Left lung (tissue), 10 donors: ENCODE measurements around the gene DYNLT1. TPM values are rescaled to one million over a fixed set of nuclear protein-coding genes. Genes with fewer than 3 reads are reported as not detected.
A peak's percentile ranks its signal among the peaks of the same experiment; 100 is the strongest.
"Not testable (repeated sequence)": the region's sequence is repeated elsewhere in the genome, so short reads cannot be mapped to it uniquely, and the experiment has no call there.

ENCODE experiments used
- ATAC-seq: fragments of 200-7000 bp; cut with Tn5 transposase; one replicate; pipeline ENCODE4 v1.9.1; 2020; ENCODE audit warnings: moderate library complexity
- DNase-seq, 4 donors: peaks; one replicate each; pipeline ENCODE4 v3.0.0-alpha.2; 2013 to 2020
- H3K27ac ChIP-seq, 2 donors: fragments of 200-600 bp; sonication (generic) in 1 of 2; one replicate each; pipeline versions ENCODE4 v1.5.0 to v1.8.0; 2020 to 2021
- H3K27me3 ChIP-seq, 2 donors: fragments of 200-600 bp; sonication (generic) in 1 of 2; one replicate each; pipeline versions ENCODE4 v1.5.0 to v1.8.0; 2020 to 2021
- H3K36me3 ChIP-seq, 2 donors: fragments of 200-600 bp; sonication (generic) in 1 of 2; one replicate each; pipeline versions ENCODE4 v1.5.0 to v1.8.0; 2020 to 2021
- H3K4me1 ChIP-seq, 2 donors: fragments of 200-600 bp; one replicate each; pipeline ENCODE4 v1.8.0; 2021
- H3K4me3 ChIP-seq, 2 donors: fragments of 200-600 bp; sonication (generic) in 1 of 2; one replicate each; pipeline versions ENCODE4 v1.5.0 to v1.8.0; 2020 to 2021; ENCODE audit warnings: mild to moderate bottlenecking in 1 of 2
- H3K9me3 ChIP-seq, 2 donors: fragments of 200-600 bp; sonication (generic) in 1 of 2; one replicate each; pipeline versions ENCODE4 v1.5.0 to v1.8.0; 2020 to 2021
- intact Hi-C, 2 donors: fragments of 100-400 bp; cut with DNase I; formaldehyde crosslinking; loops; one replicate each; pipeline versions ENCODE4 v1.11.2 to v1.14.2; 2022
- polyA plus RNA-seq, 6 donors: library from polyadenylated mRNA; unstranded; fragments of 120-200 nt; gene quantifications; one replicate each; pipeline ENCODE4 v1.2.1, GENCODE V29; 2013; ENCODE audit not compliant: insufficient read length in 6 of 6
- total RNA-seq, 2 donors: library from RNA; stranded (reverse); fragmentation: NEBNext Ultra II Directional; extraction: Animal tissue kit (Norgen Biotek cat#: 25700); gene quantifications; one replicate each; pipeline ENCODE4 v1.2.1, GENCODE V29; 2021
- TF ChIP-seq, protein P1 (sequence below), 2 donors: fragments of 200-600 bp; sonication (generic) in 1 of 2; IDR thresholded peaks; one replicate each; pipeline versions ENCODE4 v1.5.0 to v1.8.0; 2021; ENCODE audit warnings: antibody characterized with exemption in 2 of 2
- donor health status: DM: no; HTN: yes; CAD: no.
- donor health status: DM: no; HTN: no; CAD: no.

The DYNLT1 gene
- total and polyA plus RNA-seq, 8 donors: 116 to 163 (median 139) TPM

DNA sequence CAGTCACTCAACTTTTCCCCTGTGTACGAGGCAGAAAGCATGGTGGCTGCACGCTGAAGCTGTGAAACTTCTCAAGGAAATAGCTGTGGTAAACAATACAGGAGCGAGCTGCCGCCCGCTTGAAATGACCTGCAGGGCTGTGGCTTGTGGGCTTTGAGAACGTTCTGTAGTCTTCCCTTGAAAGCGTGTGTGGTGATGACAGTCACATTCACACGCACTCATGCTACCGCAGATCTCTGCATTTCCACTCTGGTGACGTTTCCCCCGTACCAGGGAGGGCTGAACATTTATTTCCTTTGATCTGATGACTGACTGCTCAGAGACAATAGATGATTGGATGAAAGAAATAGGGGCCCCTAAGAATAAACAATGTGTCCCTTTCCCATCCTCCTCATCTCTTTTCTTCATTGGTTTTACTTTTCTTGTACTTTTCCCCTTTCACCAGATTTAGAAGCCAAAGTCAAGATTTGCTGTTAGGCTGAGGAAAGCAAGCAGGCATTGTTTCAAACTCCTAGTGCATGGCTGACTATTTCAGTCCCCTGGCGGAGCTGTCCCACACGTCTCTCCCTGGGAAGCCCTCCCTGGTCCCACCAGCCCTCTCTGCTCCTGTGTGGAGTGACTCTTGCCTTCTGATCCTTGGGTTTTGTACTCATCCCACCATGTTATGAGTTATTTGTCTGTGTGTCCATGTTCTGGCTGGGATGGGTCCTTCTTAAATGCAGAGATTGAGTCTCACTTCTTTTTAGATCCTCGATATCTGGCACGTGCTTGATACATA, 9.2 kb upstream of the DYNLT1 start:
- H3K9me3 ChIP-seq: no peaks in the 10 kb centered on the region

DNA sequence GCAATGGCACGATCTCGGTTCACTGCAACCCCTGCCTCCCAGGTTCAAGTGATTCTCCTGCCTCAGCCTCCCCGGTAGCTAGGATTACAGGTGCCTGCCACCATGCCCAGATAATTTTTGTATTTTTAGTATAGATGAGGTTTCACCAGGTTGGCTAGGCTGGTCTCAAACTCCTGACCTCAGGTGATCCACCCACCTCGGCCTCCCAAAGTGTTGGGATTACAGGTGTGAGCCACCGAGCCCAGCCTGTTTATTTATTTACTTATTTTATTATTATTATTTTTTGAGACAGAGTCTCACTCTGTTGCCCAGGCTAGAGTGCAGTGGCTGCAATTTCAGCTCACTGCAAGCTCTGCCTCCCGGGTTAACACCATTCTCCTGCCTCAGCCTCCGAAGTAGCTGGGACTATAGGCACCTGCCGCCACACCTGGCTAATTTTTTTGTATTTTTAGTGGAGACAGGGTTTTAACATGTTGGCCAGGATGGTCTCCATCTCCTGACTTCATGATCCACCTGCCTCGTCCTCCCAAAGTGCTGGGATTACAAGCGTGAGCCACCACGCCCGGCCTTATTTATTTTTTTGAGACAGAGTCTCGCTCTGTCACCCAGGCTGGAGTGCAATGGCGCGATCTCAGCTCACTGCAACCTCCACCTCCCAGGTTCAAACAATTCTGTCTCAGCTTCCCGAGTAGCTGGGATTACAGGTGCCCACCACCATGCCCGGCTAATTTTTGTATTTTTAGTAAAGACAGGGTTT, 7.6 kb upstream of the DYNLT1 start:
- ATAC-seq, H3K4me3 ChIP-seq, H3K9me3 ChIP-seq, H3K36me3 ChIP-seq, H3K27me3 ChIP-seq, DNase-seq, intact Hi-C loops: not testable (repeated sequence)
- peak overlapping the region in 1 of 2 donors; percentile 85 for H3K27ac ChIP-seq
- H3K4me1 ChIP-seq: peaks cover 6 to 82% of the 10 kb centered on the region in 2 donors

More for the DNA sequence above, 9.2 kb upstream of the DYNLT1 start:
- intact Hi-C loops: no loop called here
- peak overlapping the region; percentile 80 to 85 for H3K27ac ChIP-seq
- no peaks in the 10 kb centered on the region for H3K36me3 ChIP-seq
- no peak for DNase-seq
- ATAC-seq: no peak
- no peak overlapping the region for H3K4me3 ChIP-seq
- no peaks in the 10 kb centered on the region for H3K27me3 ChIP-seq
- H3K4me1 ChIP-seq: peaks cover 6 to 74% of the 10 kb centered on the region in 2 donors
- TF ChIP-seq, protein P1, sequence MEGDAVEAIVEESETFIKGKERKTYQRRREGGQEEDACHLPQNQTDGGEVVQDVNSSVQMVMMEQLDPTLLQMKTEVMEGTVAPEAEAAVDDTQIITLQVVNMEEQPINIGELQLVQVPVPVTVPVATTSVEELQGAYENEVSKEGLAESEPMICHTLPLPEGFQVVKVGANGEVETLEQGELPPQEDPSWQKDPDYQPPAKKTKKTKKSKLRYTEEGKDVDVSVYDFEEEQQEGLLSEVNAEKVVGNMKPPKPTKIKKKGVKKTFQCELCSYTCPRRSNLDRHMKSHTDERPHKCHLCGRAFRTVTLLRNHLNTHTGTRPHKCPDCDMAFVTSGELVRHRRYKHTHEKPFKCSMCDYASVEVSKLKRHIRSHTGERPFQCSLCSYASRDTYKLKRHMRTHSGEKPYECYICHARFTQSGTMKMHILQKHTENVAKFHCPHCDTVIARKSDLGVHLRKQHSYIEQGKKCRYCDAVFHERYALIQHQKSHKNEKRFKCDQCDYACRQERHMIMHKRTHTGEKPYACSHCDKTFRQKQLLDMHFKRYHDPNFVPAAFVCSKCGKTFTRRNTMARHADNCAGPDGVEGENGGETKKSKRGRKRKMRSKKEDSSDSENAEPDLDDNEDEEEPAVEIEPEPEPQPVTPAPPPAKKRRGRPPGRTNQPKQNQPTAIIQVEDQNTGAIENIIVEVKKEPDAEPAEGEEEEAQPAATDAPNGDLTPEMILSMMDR (IDR thresholded peaks at IDR 0.05): no peak

DNA sequence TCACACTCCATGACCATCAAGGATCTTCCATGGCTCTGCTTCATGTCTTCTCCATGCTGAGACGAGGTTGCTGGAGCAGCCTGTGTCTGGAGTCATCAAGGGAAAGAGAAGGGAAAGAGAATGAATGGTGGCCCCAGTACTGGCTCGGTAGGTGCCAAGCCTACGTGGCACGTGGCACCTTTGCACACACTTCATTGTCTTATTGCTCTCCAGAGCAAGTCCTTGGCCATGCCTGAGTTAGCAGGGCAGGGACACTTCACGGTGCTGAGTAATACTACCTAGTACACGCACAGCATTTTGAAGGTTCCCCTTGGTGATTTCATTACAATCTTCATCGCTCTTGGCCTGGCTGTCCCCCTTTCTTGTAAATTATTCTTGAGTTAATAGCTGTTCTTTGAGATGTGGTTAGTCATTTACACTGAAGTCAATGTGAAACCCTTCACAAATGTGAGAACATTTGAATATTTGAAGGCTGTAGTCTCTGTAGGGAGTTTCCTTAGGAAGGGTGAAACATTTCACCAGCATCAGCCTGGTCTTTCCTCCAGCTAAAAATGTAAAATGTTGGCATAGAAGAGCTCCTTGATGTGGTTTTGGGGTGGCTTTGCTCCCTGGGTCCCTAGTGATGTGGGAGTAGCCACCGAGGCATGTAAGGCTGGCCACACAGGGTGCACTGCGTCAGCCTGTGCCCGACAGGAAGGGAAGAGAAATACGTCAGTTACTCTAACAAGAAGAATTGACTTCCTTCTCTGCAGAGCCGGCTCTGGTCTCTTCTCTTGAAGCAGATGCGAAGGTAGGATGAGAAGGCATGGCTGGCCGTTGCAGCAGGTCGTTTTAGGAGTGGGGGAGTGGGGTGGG, 5.0 kb upstream of the DYNLT1 start, which contains the start of gene SYTL3:
Gene SYTL3 (plus strand): TSS at position 766 of the 855 bp plus-strand sequence. CDS start 13,215 bp downstream, outside the sequence.
- TF ChIP-seq, protein P1 (IDR thresholded peaks at IDR 0.05): no peak
- H3K27me3 ChIP-seq: no peaks in the 10 kb centered on the region
- DNase-seq (peak in 2 of 4 donors; percentile 84 to 86), ATAC-seq (peak; percentile 52)
- no peaks in the 10 kb centered on the region for H3K36me3 ChIP-seq
- peak within 1 kb of the TSS; percentile 82 to 88 for H3K27ac ChIP-seq
- H3K4me1 ChIP-seq: peaks cover under 1 to 74% of the 10 kb centered on the region in 2 donors
- peak within 1 kb of the TSS in 1 of 2 donors; percentile 5 for H3K4me3 ChIP-seq
- intact Hi-C loops: no loop called here
- no peaks in the 10 kb centered on the region for H3K9me3 ChIP-seq

DNA sequence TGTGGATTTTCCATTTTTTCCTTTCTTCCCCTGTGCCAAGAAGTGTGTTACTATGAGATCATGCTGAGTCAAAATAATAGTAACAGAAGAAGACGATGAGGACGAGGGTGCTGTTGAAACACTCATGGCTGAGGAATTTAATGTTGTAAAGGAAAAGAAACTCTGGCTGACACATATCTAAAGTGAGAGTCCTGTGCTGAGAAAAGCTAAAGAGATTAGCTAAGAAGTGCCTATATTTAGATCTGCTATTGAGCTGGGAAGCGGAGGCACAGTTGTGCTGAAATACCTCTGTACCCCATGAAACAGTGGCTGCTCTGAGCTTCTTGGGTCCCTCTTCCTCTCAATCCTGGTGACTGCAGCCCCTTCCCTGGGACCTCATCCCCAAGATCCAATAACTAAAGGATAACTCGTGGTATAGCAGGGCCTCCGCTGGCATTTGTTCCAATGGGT, 4.2 kb upstream of the DYNLT1 start:
- TF ChIP-seq, protein P1 (IDR thresholded peaks at IDR 0.05): no peak
- intact Hi-C loops: no loop called here
- Histone ChIP-seq H3K27ac (peak overlapping the region; percentile 82 to 88), H3K36me3 (no peaks in the 10 kb centered on the region), H3K4me3 (no peak overlapping the region), H3K9me3 (no peaks in the 10 kb centered on the region), H3K4me1 (peaks cover 0 to 66% of the 10 kb centered on the region in 2 donors), H3K27me3 (no peaks in the 10 kb centered on the region)
- DNase-seq: no peak
- ATAC-seq: peak; percentile 9

DNA sequence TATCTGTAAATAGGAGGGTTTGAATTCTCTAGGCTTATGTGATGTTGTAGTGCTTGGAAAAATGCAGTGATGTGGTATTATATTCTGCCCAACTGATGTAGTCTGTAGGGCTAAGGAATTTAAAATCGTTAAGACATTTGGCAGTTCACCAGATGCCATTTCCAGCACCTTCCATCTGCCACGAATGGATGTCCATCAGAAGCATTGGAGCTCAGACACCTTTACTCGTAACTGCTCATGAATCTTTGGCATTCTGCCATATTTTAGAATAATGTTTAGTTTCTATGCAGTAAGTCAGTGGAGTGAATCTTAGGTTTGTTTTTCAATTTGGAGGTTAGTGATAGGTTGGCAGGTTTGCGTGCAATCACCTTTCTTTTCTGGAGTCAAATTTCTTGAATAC, 3.0 kb upstream of the DYNLT1 start:
- Histone ChIP-seq H3K27me3 (no peaks in the 10 kb centered on the region), H3K4me3 (no peak overlapping the region), H3K4me1 (peaks cover 5 to 66% of the 10 kb centered on the region in 2 donors), H3K36me3 (no peaks in the 10 kb centered on the region), H3K27ac (peak overlapping the region in 1 of 2 donors; percentile 8), H3K9me3 (no peaks in the 10 kb centered on the region)
- intact Hi-C loops: no loop called here
- DNase-seq (no peak), ATAC-seq (no peak)
- TF ChIP-seq, protein P1 (IDR thresholded peaks at IDR 0.05): no peak
